Activated B cell treated with CpG ODN at 0.5 μM for 24 hours (primary cell): ENCODE results near the gene DVL2. TPM values are rescaled to one million over a fixed set of nuclear protein-coding genes. Genes with fewer than 3 reads are reported as not detected.

ENCODE experiments used
- ATAC-seq: fragments of 200-7000 bp; cut with Tn5 transposase; one replicate; pipeline ENCODE4 v1.10.0; 2021; ENCODE audit warnings: low read depth, mild to moderate bottlenecking, moderate library complexity
- CTCF ChIA-PET: fragments of 350-600 bp; sonication (Branson Sonifier 250); formaldehyde crosslinking; loops from one replicate; lab custom pipeline; 2021; ENCODE audit warnings: antibody characterized with exemption; lab: Charles Lee
- POLR2A ChIA-PET: fragments of 350-600 bp; sonication (Branson Sonifier 250); formaldehyde crosslinking; loops from one replicate; lab custom pipeline; 2021; ENCODE audit warnings: antibody characterized with exemption; lab: Charles Lee
- DNase-seq: peaks from one replicate; pipeline ENCODE4 v3.0.0; 2022
- H3K27ac Mint-ChIP-seq: one replicate; pipeline ENCODE4 v1.8.0; 2020; ENCODE audit warnings: mixed read lengths
- H3K27me3 Mint-ChIP-seq: one replicate; pipeline ENCODE4 v1.8.0; 2021; ENCODE audit warnings: mixed read lengths
- H3K36me3 Mint-ChIP-seq: one replicate; pipeline ENCODE4 v1.8.0; 2021; ENCODE audit warnings: low read depth, mixed read lengths
- H3K4me1 Mint-ChIP-seq: one replicate; pipeline ENCODE4 v1.8.0; 2021; ENCODE audit warnings: mixed read lengths
- H3K4me3 Mint-ChIP-seq: one replicate; pipeline ENCODE4 v1.8.0; 2020; ENCODE audit warnings: mild to moderate bottlenecking, mixed read lengths
- H3K9me3 Mint-ChIP-seq: one replicate; pipeline ENCODE4 v1.8.0; 2020; ENCODE audit warnings: mixed read lengths
- intact Hi-C: fragments of 100-400 bp; cut with micrococcal nuclease; formaldehyde crosslinking; loops from one replicate; pipeline ENCODE4 v1.15.1; 2024
- total RNA-seq: library from RNA; stranded (reverse); gene quantifications from 2 replicates; pipeline ENCODE4 v1.2.3, GENCODE V29; 2022
- TF ChIP-seq, protein P1 (sequence below): fragments of 200-600 bp; IDR thresholded peaks from one replicate; pipeline ENCODE4 v1.8.0; 2022; ENCODE audit warnings: antibody characterized with exemption, mild to moderate bottlenecking

Gene DVL2
- total RNA-seq, 1 donor from 2014 or later: 64.6 TPM

DNA sequence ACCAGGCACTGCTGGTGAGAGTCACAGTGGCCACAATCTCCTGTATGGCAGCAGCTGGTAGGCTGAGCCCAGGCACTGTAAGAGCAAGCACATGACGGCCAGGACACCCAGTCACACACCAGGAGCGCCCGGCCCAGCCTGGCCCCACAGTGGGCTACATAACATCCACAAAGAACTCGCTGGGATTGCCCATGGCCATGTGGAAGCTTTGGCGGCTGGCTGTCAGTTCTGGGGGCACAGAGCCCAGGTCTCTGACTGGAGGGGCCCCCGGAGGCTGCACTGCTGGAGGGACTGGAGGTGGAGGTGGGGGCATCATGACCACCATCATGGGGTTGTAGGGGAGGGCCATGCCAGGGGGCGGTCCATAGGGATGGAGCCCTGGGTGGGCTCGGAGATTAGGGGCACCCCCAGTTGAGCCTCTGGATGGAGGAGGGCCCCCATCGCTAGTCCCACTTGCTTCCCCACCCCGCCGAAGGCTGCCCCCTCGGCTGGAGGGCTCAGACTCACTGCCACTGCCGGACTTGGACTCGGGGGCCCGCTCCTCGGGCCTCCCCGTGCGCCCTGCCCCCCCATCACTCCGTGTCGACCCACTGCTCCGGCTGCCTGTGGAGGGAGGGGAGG, 8.5 kb downstream of the DVL2 start:
- ChIA-PET POLR2A (interaction anchor here (10.5 kb wide), 1 partner anchor 11 kb away, joined by 245 read pairs; the partner anchor contains the start of genes DVL2, GABARAP and PHF23), CTCF (no interaction called here)
- H3K27ac Mint-ChIP-seq: no peak overlapping the region
- H3K36me3 Mint-ChIP-seq: peaks cover 85% of the 10 kb centered on the region
- no peaks in the 10 kb centered on the region for H3K27me3 Mint-ChIP-seq
- intact Hi-C loops: no loop called here
- H3K9me3 Mint-ChIP-seq: no peaks in the 10 kb centered on the region
- peaks cover 8% of the 10 kb centered on the region for H3K4me1 Mint-ChIP-seq
- H3K4me3 Mint-ChIP-seq: no peak overlapping the region
- DNase-seq (no peak), ATAC-seq (no peak)
- TF ChIP-seq, protein P1, sequence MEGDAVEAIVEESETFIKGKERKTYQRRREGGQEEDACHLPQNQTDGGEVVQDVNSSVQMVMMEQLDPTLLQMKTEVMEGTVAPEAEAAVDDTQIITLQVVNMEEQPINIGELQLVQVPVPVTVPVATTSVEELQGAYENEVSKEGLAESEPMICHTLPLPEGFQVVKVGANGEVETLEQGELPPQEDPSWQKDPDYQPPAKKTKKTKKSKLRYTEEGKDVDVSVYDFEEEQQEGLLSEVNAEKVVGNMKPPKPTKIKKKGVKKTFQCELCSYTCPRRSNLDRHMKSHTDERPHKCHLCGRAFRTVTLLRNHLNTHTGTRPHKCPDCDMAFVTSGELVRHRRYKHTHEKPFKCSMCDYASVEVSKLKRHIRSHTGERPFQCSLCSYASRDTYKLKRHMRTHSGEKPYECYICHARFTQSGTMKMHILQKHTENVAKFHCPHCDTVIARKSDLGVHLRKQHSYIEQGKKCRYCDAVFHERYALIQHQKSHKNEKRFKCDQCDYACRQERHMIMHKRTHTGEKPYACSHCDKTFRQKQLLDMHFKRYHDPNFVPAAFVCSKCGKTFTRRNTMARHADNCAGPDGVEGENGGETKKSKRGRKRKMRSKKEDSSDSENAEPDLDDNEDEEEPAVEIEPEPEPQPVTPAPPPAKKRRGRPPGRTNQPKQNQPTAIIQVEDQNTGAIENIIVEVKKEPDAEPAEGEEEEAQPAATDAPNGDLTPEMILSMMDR: no peak

DNA sequence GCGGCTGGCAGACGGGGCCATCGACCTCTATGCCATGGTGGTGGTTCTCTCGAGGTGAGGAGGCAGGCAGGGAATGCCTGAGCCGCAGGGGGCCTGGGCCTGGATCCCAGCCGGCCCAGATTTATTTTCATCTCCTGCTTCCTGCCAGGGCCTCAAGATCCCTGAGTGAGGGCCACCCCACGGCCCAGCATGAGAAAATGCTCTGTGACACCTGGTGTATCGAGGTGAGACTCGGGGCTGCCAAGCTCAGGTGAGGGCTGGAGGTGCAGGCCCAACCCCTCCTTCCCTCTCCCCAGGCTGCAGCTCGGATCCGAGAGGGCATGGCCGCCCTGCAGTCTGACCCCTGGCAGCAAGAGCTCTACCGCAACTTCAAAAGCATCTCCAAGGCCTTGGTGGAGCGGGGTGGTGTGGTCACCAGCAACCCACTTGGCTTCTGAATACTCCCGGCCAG, 9.6 kb downstream of the DVL2 start:
- DNase-seq (no peak), ATAC-seq (no peak)
- Mint-ChIP-seq H3K27ac (no peak overlapping the region), H3K9me3 (no peaks in the 10 kb centered on the region), H3K4me1 (peaks cover 16% of the 10 kb centered on the region), H3K36me3 (peaks cover 80% of the 10 kb centered on the region), H3K4me3 (no peak overlapping the region), H3K27me3 (no peaks in the 10 kb centered on the region)
- ChIA-PET POLR2A (interaction anchor here (10.5 kb wide), 1 partner anchor 12 kb away, joined by 245 read pairs; the partner anchor contains the start of genes DVL2, GABARAP and PHF23), CTCF (no interaction called here)
- intact Hi-C loops: no loop called here
- TF ChIP-seq, protein P1: no peak

DNA sequence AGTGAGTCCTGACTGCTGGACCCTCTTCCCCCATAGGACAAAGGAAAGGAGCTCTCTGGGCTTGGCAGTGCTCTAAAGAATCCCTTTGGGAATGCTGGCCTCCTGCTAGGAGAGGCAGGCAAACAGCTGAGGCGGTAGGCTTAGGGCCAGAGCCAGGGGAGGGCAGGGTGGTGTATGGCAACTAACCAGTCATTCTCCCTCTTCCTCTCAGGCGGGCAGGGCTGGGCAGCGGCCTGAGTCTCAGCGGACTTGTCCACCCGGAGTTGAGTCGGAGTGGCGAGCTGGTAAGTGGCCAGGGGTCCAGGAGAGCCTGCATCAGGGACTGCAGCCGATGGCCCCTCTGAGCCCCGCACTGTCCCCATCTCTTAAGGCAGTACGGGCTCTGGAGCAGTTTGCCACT, 10.2 kb downstream of the DVL2 start:
- intact Hi-C loops: no loop called here
- no peak overlapping the region for H3K4me3 Mint-ChIP-seq

GRCh38 chr17:7223375-7223774, 10.9 kb downstream of the DVL2 start:
- DNase-seq (no peak), ATAC-seq (no peak)
- H3K36me3 Mint-ChIP-seq: peaks cover 69% of the 10 kb centered on the region
- intact Hi-C loops: no loop called here
- POLR2A ChIA-PET: interaction anchor here (10.5 kb wide), 1 partner anchor 13 kb away, joined by 245 read pairs; the partner anchor contains the start of genes DVL2, GABARAP and PHF23
- H3K4me1 Mint-ChIP-seq: peaks cover 27% of the 10 kb centered on the region
- no peaks in the 10 kb centered on the region for H3K27me3 Mint-ChIP-seq
- no peak overlapping the region for H3K4me3 Mint-ChIP-seq
- no peak overlapping the region for H3K27ac Mint-ChIP-seq
- CTCF ChIA-PET: no interaction called here
- TF ChIP-seq, protein P1: no peak
- no peaks in the 10 kb centered on the region for H3K9me3 Mint-ChIP-seq

More for the DNA sequence above, 10.2 kb downstream of the DVL2 start:
- ChIA-PET CTCF (no interaction called here), POLR2A (interaction anchor here (0.6 to 10.5 kb wide), 2 partner anchors 13 to 83 kb away, joined by 3 to 245 read pairs; partner anchors contain the start of genes DVL2, GABARAP and PHF23)
- TF ChIP-seq, protein P1: no peak
- peaks cover 22% of the 10 kb centered on the region for H3K4me1 Mint-ChIP-seq
- no peaks in the 10 kb centered on the region for H3K27me3 Mint-ChIP-seq
- H3K36me3 Mint-ChIP-seq: peaks cover 75% of the 10 kb centered on the region
- ATAC-seq (no peak), DNase-seq (no peak)
- no peaks in the 10 kb centered on the region for H3K9me3 Mint-ChIP-seq
- no peak overlapping the region for H3K27ac Mint-ChIP-seq

GRCh38 chr17:7222972-7223292, 11.4 kb downstream of the DVL2 start:
- Mint-ChIP-seq H3K36me3 (peaks cover 64% of the 10 kb centered on the region), H3K27ac (no peak overlapping the region), H3K27me3 (no peaks in the 10 kb centered on the region), H3K4me1 (peaks cover 32% of the 10 kb centered on the region), H3K4me3 (no peak overlapping the region), H3K9me3 (no peaks in the 10 kb centered on the region)
- CTCF ChIA-PET: no interaction called here
- ATAC-seq: no peak
- POLR2A ChIA-PET: interaction anchor here (10.5 kb wide), 1 partner anchor 14 kb away, joined by 245 read pairs; the partner anchor contains the start of genes DVL2, GABARAP and PHF23
- TF ChIP-seq, protein P1: no peak
- intact Hi-C loops: no loop called here
- DNase-seq: no peak
